T-helper 22 cell (primary cell): ENCODE measurements around the gene TAF3.

ENCODE experiments used
- DNase-seq: peaks from one replicate; pipeline ENCODE4 v3.0.0-alpha.2; 2020; ENCODE audit warnings: low read depth

TAF3 gene

DNA sequence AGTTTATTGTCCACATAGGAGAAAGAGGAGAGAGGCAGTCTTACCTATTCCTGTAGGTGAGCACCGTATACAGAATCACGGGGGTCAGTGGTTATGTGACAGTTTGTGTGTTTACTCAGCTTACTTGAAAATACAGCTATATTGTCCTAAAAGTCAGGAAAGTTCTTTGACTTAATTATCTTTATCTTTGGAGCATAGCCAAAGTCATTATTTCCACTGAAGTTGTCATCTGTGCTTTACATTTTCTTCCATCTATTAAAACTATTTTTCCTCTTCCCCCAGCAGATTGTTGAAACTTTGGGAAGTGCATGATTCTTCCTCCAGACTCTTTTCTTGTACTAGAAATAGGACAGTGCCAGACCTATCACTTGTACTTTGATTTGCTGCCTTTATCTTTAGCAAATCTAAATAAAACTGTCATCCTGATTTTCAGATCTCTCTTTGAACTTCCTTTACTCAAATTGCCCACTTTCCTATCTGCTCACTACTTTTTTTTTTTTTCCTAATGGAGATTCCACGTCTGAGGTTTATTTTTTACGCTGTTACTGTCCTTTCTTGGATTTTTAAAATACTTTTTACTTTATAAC lies 58.3 kb downstream of the TAF3 start:
- no peak for DNase-seq

DNA sequence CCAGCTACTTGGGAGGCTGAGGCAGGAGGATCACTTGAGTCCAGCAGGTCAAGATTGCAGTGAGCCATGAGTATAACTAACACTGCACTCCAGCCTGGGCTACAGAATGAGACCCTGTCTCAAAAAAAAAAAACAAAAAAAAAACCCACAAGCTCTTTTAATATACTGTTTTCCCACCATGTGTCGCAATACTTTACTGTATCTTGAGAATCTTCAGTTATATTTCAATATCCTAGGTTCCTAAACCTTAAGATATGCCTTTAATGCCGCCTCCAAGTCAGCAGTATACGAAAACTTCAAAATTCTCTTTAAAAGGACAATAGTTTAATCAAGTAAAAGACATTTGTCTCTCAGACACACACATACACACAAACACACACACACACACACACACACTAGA lies 62.8 kb downstream of the TAF3 start:
- no peak for DNase-seq

DNA sequence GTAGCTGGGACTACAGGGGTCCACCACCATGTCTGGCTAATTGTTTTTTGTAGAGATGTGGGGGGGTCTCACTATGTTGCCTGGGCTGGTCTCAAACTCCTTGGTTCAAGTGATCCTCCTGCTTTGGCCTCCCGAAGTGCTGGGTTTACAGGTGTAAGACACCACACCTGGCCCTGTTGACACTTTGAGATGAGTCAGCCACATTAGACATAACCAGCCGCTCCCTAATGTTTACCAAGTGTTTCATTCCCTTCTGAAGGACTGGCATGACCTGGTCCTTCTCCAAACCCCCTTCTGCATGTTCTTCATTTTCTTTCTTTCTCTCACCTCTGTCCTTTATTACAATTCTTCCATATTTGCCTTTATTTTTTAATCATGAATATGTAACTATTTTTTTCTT lies 67.8 kb downstream of the TAF3 start:
- no peak for DNase-seq

DNA sequence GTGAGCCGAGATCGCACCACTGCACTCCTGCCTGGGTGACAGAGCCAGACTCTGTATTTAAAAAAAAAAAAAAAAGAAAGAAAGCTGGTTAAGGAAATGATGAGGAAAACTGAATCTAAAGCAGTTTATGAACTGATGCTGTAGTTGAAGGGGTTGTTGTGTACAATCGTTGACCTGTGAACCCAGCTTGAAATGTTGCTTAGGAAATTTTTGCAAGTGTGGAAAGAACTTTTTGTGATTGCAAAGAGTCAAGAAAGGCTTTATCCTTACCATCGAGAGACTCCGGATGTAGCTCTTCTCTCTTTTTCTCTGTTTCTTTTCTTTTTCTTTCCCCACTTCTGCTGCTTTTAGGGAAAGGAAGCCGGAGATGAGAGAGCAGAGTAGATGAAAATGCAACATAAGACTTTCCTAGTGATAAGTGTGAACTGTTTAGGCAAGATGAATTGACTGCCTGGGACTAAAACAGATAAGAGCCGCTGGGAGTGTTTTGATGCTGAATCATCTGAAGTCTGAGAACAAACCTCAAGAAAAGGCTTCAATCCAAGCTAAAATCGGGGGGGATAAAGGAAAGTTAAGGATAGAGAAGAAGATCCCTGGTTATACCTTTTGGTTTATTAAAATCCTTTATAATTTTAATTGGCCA lies 69.0 kb downstream of the TAF3 start:
- no peak for DNase-seq

GRCh38 chr10:7889947-7890542 lies 71.7 kb downstream of the TAF3 start:
- no peak for DNase-seq

- no peak for DNase-seq
These were observed 72.5 kb downstream of the TAF3 start for GRCh38 chr10:7890781-7891180.

DNA sequence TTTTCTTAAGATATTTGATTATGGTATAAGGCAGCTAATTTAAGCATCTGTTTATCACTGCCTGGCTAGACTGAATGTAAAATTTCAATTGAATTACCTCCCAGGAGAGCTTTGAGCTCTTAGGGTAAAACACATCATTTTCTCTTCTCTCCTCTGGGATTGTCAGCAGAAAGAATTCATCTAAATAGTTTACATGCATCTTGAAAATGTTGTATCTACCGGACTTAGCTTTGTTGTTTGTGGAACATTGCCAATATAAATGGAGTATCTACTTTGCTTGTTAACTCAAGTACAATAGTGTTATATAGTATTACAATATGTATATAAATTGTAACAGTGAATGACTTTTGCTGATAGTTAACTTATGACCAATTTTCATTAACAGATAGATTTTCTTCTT lies 73.3 kb downstream of the TAF3 start:
- DNase-seq, result no peak

DNA sequence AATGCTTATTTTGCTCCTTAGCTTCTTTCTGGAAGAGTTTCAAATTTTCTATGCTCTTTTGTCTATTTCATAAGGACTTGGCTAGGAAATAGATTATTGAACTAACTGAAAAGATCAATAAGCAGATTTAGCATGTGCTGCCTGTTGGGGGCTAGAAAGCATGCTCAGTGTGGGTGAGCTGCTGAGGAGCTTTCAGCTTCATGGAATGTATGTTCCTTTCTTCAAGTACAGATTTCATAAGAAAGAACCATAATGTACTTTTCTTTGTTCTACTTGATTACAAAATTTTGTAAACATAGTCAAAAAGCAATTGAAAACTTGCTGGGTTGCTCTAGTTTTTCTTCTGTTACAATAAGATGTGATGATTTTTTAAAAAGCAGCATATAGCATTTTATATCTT lies 73.8 kb downstream of the TAF3 start:
- no peak for DNase-seq

GRCh38 chr10:7895699-7896090 lies 77.4 kb downstream of the TAF3 start:
- no peak for DNase-seq

DNA sequence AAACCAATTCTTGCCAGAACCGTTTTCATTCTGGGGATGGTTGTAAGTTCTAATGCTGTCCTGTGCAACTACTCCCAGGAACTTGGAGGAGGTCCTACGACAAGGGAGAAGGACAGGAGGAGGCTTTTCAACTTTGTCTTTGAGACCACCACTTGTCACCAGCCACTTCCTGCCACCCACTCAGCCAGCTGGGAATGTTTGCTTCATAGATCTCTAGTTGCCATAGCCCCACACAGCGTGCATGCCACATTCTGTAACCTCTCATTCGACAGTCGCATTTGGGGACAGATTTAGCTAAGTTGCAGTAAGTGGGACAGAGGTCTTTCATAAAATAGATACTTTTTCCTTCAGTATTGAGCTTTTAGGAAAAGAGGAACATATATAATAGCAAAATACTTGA lies 78.0 kb downstream of the TAF3 start:
- DNase-seq, result no peak

DNA sequence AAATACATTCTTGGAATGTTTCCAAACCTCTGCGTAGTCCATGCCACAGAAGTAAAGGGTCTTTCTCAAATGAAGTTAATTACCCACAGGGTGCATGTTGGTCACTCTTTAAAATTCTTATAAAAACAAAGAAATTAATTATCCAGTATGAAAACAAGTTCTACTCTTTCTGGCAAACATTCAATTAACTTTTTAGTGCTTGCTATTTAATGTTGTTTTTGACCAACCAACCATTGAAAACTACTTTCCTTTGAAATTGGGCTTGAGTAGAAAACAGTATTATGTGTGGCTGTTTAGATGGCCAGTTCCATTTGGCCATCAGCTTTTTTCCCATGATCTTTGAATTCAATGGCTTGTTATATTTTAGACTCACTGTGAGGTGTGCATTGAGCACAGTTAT lies 83.0 kb downstream of the TAF3 start:
- no peak for DNase-seq

DNA sequence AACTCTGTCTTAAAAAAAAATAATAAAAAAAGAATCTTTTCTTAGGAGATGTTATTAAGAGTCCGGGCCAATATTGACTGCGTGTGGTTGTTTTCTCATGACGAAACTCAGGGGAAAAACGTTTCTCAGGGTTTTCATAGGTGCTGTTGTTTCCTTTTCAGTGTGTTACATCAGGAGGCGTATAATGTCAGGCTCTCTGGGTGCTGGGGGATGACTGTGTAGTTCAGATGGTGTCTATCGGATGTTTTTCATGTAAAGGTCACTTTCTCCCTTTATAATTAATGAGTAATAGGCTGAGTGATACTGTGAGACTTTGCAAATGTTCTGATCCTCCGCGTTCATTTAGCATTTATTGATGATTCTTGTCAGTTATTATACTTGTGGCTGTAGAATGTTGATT lies 84.1 kb downstream of the TAF3 start:
- DNase-seq, result no peak

- no peak for DNase-seq
These were observed 85.5 kb downstream of the TAF3 start for GRCh38 chr10:7903851-7904250.

- DNase-seq, result no peak
These were observed 87.8 kb downstream of the TAF3 start for GRCh38 chr10:7906128-7906527.

DNA sequence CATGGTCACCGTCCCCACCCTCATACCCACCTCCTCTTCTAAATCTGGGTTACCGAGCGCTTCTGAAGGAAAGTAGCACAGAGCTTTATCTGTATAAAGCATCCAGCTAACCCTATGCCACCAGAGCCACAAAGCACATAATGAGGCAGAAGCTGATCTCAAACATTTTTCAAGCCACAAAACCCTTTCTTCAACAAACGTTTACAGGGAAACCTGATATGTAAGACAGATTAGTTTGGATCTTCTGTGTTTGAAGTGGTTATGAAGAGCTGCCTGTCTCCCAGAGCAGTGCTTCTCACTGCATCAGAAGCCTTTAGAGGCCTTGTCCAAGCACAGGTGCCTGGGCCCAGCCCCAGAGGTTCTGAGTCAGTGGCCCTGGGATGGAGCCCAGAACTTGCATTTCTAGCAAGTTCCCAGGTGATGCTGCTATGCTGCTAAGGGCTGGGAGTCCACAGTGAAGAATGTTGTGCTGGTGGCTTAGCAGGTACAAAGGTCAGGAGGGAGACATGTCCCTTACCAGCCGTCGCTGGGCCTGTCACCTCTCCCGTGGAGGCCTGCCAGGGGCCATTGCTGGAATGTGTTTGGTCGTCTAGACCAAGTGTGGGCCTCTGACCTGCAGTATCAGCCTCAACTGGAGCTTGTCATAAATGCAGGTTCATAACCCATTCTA lies 90.4 kb downstream of the TAF3 start:
- no peak for DNase-seq

- DNase-seq, result no peak
These were observed 95.0 kb downstream of the TAF3 start for GRCh38 chr10:7913126-7913872.

DNA sequence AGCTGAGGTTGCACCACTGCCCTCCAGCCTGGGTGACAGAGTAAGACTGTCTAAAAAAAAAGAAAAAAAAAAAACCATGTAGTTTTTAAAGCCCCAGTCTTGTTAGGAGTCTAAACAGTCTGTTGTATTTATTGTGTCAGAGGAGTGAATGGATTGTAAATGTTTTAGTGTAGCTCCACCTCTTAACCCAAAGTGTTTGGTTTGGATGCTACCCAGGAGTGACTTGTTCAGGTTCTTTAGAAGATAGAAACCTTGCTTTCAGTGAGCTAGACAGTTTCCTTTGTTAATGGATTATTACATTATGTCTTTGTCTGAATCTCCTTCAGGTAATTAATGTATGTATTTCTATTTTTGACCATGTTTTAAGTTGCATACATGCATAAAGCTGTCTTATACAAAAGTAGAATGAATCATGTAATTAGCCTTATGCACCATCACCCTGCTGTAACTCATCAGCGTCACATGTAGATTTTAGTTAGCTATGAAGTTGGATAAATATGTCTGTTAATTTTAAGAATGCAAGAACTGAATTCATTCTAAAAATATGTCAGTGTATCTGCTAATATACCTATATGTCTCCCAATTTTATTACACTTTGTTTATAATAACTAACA lies 97.7 kb downstream of the TAF3 start:
- no peak for DNase-seq

GRCh38 chr10:7917736-7918135 lies 99.4 kb downstream of the TAF3 start:
- no peak for DNase-seq

GRCh38 chr10:7922707-7923106 lies 104.4 kb downstream of the TAF3 start:
- no peak for DNase-seq

- no peak for DNase-seq
These were observed 110.2 kb downstream of the TAF3 start for GRCh38 chr10:7928536-7928935.

GRCh38 chr10:7932301-7933036 lies 114.2 kb downstream of the TAF3 start:
- DNase-seq, result no peak

DNA sequence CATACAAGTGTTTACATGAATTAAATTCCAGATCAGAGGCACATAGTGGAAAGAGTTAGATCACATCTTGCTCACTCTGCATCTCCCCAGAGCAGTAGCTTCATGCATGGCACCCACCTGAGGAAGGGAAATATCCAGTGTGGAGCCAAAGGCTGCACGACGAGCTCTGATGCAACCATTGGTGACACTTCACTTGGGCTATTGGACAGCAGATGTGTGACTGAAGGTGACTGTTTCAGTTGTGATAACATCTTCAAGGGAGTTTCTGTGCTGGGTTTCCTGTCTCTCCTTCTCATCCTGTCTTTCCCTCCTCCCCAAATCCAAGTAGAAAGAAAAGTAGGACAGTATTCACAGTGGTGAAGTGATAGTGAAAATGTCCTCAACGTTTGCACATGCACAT lies 115.0 kb downstream of the TAF3 start:
- no peak for DNase-seq
